ENCODE measurements around the gene ZNF586. TPM values are rescaled to one million over a fixed set of nuclear protein-coding genes. Genes with fewer than 3 reads are reported as not detected.
A peak's percentile ranks its signal among the peaks of the same experiment; 100 is the strongest.

The ZNF586 gene
- total RNA-seq, 1 donor from 2014 or later: 1.4 TPM

DNA sequence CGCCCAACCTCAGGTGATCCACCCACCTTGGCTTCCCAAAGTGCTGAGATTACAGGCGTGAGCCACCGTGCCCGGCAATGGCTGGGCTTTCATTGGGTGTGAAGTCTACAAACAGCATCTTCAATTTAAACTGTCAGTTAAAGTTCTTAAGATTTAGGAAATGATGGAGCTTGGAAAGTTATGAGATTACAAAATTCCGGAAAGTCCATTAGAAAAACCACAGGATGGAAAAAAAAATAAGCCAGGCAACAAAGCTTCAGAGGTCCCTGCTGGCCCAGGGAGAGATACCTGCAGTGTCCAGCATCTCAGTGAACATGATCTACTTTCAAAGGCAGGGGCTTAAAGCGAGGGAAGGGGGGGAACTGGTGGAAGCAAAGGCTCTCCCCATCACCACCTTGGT, 56.0 kb downstream of the ZNF586 start:
- TF ChIP-seq, protein P1, sequence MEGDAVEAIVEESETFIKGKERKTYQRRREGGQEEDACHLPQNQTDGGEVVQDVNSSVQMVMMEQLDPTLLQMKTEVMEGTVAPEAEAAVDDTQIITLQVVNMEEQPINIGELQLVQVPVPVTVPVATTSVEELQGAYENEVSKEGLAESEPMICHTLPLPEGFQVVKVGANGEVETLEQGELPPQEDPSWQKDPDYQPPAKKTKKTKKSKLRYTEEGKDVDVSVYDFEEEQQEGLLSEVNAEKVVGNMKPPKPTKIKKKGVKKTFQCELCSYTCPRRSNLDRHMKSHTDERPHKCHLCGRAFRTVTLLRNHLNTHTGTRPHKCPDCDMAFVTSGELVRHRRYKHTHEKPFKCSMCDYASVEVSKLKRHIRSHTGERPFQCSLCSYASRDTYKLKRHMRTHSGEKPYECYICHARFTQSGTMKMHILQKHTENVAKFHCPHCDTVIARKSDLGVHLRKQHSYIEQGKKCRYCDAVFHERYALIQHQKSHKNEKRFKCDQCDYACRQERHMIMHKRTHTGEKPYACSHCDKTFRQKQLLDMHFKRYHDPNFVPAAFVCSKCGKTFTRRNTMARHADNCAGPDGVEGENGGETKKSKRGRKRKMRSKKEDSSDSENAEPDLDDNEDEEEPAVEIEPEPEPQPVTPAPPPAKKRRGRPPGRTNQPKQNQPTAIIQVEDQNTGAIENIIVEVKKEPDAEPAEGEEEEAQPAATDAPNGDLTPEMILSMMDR (IDR thresholded peaks at IDR 0.05): no peak

DNA sequence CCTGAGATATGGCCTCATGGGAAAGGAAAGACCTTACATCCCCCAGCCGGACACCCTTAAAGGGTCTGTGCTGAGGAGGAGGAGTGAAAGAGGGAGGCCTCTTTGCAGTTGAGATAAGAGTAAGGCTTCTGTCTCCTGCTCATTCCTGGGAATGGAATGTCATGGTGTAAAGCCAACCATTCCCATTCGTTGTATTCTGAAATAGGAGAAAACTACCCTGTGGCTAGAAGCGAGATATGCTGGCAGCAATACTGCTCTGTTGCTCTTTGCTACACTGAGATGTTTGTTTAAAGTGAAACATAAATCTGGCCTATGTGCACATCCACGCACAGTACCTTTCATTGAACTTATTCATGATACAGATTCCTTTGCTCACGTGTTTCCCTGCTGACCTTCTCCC, 59.8 kb downstream of the ZNF586 start:
- Histone ChIP-seq H3K27me3 (no peaks in the 10 kb centered on the region), H3K36me3 (peaks cover 2 to 21% of the 10 kb centered on the region in 2 donors), H3K9me3 (peaks cover 0 to 49% of the 10 kb centered on the region in 2 donors), H3K4me3 (no peak overlapping the region), H3K27ac (no peak overlapping the region), H3K4me1 (no peaks in the 10 kb centered on the region)
- no peak for DNase-seq (ENCODE audit: low spot score in 2 of 2)
- intact Hi-C loops (cut with DNase I): no loop called here
- TF ChIP-seq, protein P1 (IDR thresholded peaks at IDR 0.05): no peak

More for the DNA sequence above, 56.0 kb downstream of the ZNF586 start:
- intact Hi-C loops (cut with DNase I): no loop called here
- no peak for DNase-seq (ENCODE audit: low spot score in 2 of 2)
- H3K4me1 ChIP-seq: peaks cover 0 to 3% of the 10 kb centered on the region in 2 donors
- H3K36me3 ChIP-seq: peaks cover 2 to 36% of the 10 kb centered on the region in 2 donors
- no peaks in the 10 kb centered on the region for H3K27me3 ChIP-seq
- H3K27ac ChIP-seq: no peak overlapping the region
- H3K4me3 ChIP-seq: no peak overlapping the region
- peaks cover 0 to 41% of the 10 kb centered on the region in 2 donors for H3K9me3 ChIP-seq

DNA sequence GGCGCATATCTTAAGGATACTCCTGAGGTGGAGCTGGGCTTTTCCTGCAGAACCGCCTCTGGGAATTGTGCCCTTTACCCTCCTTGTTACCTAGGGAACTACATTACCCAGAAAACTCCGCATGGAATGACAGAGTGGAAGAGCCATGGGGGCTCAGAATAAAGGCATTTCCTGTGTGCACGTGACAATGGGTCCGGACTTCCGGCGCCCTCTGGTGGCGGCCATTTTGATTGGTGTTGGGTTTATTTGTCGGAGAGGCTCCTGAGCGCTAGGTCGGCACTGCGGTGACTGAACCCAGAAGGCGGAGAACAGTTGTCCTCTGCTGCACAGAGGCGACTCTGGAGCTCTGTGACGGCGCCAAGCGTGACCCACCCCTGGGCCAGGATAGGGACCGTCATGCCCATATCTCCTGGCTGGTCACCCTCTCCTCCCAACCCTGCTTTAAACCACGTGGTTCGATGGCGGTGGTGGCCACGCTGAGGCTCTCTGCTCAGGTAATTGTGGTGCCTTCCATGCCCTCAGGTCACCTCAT, 60.7 kb downstream of the ZNF586 start, which contains the start of gene ZNF587B:
Gene ZNF587B, plus strand, starts transcription at position 229 of the 532 bp plus-strand sequence. Its CDS starts 230 bp downstream, at position 459.
- no peaks in the 10 kb centered on the region for H3K4me1 ChIP-seq
- H3K27ac ChIP-seq: peak within 1 kb of the TSS in 1 of 2 donors; percentile 44
- peak within 1 kb of the TSS; percentile 36 to 49 for H3K4me3 ChIP-seq
- intact Hi-C loops (cut with DNase I): no loop called here
- TF ChIP-seq, protein P1 (IDR thresholded peaks at IDR 0.05): peak in 1 of 3 experiments; percentile 31
- peaks cover 0 to 44% of the 10 kb centered on the region in 2 donors for H3K9me3 ChIP-seq
- H3K36me3 ChIP-seq: peaks cover 2 to 16% of the 10 kb centered on the region in 2 donors
- peak in 1 of 2 donors; percentile 72 for DNase-seq (ENCODE audit: low spot score in 2 of 2)
- H3K27me3 ChIP-seq: no peaks in the 10 kb centered on the region

Other genes starting within 250 kb of the ZNF586 start
- gene ZNF549, start 242.3 kb upstream of the ZNF586 start, total RNA-seq: 2.2 TPM
- 22.7 TPM for gene ZNF550, start 209.8 kb upstream of the ZNF586 start, total RNA-seq
- 2.7 TPM for gene ZNF416, start 190.8 kb upstream of the ZNF586 start, total RNA-seq
- 0.53 TPM for gene ZIK1, start 185.5 kb upstream of the ZNF586 start, total RNA-seq
- gene ZNF530, start 169.8 kb upstream of the ZNF586 start, total RNA-seq: 2.6 TPM
- 1.7 TPM for gene ZNF134, start 155.4 kb upstream of the ZNF586 start, total RNA-seq
- gene ZNF211, start 136.5 kb upstream of the ZNF586 start, total RNA-seq: 9.9 TPM
- not detected for gene ZSCAN4, start 100.7 kb upstream of the ZNF586 start, total RNA-seq
- 35.4 TPM for gene ZNF551, start 87.7 kb upstream of the ZNF586 start, total RNA-seq
- 0.11 TPM for gene ZNF154, start 60.5 kb upstream of the ZNF586 start, total RNA-seq
- gene ZNF671, start 42.1 kb upstream of the ZNF586 start, total RNA-seq: 2.4 TPM
- 1.9 TPM for gene ZNF776, start 22.9 kb upstream of the ZNF586 start, total RNA-seq
- 6.9 TPM for gene ZNF552, start 45.2 kb downstream of the ZNF586 start, total RNA-seq
- gene ZNF587B, start 60.6 kb downstream of the ZNF586 start, total RNA-seq: 7.8 TPM
- 12.9 TPM for gene ZNF587, start 80.2 kb downstream of the ZNF586 start, total RNA-seq
- 1.8 TPM for gene ZNF814, start 119.4 kb downstream of the ZNF586 start, total RNA-seq
- 2.3 TPM for gene ZNF417, start 146.9 kb downstream of the ZNF586 start, total RNA-seq
- gene ZNF418, start 165.7 kb downstream of the ZNF586 start, total RNA-seq: 0.21 TPM
- gene ZNF256, start 178.0 kb downstream of the ZNF586 start, total RNA-seq: 3.8 TPM
- gene C19orf18, start 204.9 kb downstream of the ZNF586 start, total RNA-seq: not detected
- gene ZNF606, start 233.1 kb downstream of the ZNF586 start, total RNA-seq: 1.5 TPM

Measured in ascending aorta (tissue), 2 donors.